TTC549 (cell line): ENCODE results near the gene SMYD3.
"Not testable (repeated sequence)": the region's sequence is repeated elsewhere in the genome, so short reads cannot be mapped to it uniquely, and the experiment has no call there.

Source experiments
- FAIRE-seq: peaks from 2 replicates; lab custom pipeline; 2012; peaks lifted over from hg19 to GRCh38; lab: Jason Lieb, UNC

SMYD3 gene

GRCh38 chr1:245765230-245766000 lies 741.7 kb downstream of the SMYD3 start:
- no peak for FAIRE-seq

- no peak for FAIRE-seq
These were observed 743.2 kb downstream of the SMYD3 start for GRCh38 chr1:245763873-245764331.

- no peak for FAIRE-seq
These were observed 744.6 kb downstream of the SMYD3 start for GRCh38 chr1:245762396-245762910.

- no peak for FAIRE-seq
These were observed 746.8 kb downstream of the SMYD3 start for GRCh38 chr1:245760301-245760700.

- no peak for FAIRE-seq
These were observed 752.6 kb downstream of the SMYD3 start for GRCh38 chr1:245754463-245754961.

GRCh38 chr1:245753807-245754206 lies 753.3 kb downstream of the SMYD3 start:
- FAIRE-seq, result no peak

GRCh38 chr1:245752561-245752960 lies 754.5 kb downstream of the SMYD3 start:
- FAIRE-seq, result no peak

- FAIRE-seq, result no peak
These were observed 755.2 kb downstream of the SMYD3 start for GRCh38 chr1:245751726-245752470.

GRCh38 chr1:245751116-245751515 lies 756.0 kb downstream of the SMYD3 start:
- no peak for FAIRE-seq

- FAIRE-seq, result no peak
These were observed 756.8 kb downstream of the SMYD3 start for GRCh38 chr1:245750261-245750660.

GRCh38 chr1:245749053-245749452 lies 758.0 kb downstream of the SMYD3 start:
- FAIRE-seq, result no peak

GRCh38 chr1:245748646-245749045 lies 758.4 kb downstream of the SMYD3 start:
- FAIRE-seq, result no peak

- FAIRE-seq, result no peak
These were observed 758.8 kb downstream of the SMYD3 start for GRCh38 chr1:245748240-245748639.

GRCh38 chr1:245742896-245743295 lies 764.2 kb downstream of the SMYD3 start:
- no peak for FAIRE-seq

GRCh38 chr1:245740336-245740735 lies 766.7 kb downstream of the SMYD3 start:
- FAIRE-seq, result not testable (repeated sequence)

GRCh38 chr1:245730801-245731200 lies 776.3 kb downstream of the SMYD3 start:
- no peak for FAIRE-seq

GRCh38 chr1:245728035-245728434 lies 779.0 kb downstream of the SMYD3 start:
- not testable (repeated sequence) for FAIRE-seq

- no peak for FAIRE-seq
These were observed 785.6 kb downstream of the SMYD3 start for GRCh38 chr1:245721488-245721887.

GRCh38 chr1:245718951-245719350 lies 788.1 kb downstream of the SMYD3 start:
- no peak for FAIRE-seq

GRCh38 chr1:245718123-245718522 lies 789.0 kb downstream of the SMYD3 start:
- FAIRE-seq, result no peak

- FAIRE-seq, result no peak
These were observed 789.5 kb downstream of the SMYD3 start for GRCh38 chr1:245717611-245718010.

- FAIRE-seq, result no peak
These were observed 790.5 kb downstream of the SMYD3 start for GRCh38 chr1:245716561-245716960.

GRCh38 chr1:245715970-245716369 lies 791.1 kb downstream of the SMYD3 start:
- no peak for FAIRE-seq
